Body of pancreas (tissue), 4 donors: Measurements from ENCODE around the gene KRT78.

Experiments
- CTCF ChIP-seq, 7 experiments: fragments of 450-650 bp in 4 of 7; fragments of 200-600 bp in 3 of 7; sonication (generic) in 3 of 7; IDR thresholded peaks; one replicate each; pipeline ENCODE4 v1.5.1; 2016 to 2019; ENCODE audit warnings: antibody characterized with exemption in 7 of 7
- POLR2A ChIP-seq, 3 donors: fragments of 450-650 bp; IDR thresholded peaks; one replicate each; pipeline ENCODE4 v1.6.1; 2016; ENCODE audit warnings: antibody characterized with exemption in 3 of 3, mild to moderate bottlenecking in 2 of 3

GRCh38 chr12:52862023-52862422 is 13.2 kb upstream of the KRT78 start:
- TF ChIP-seq POLR2A (IDR thresholded peaks at IDR 0.05) = no peak
- no peak for TF ChIP-seq CTCF (IDR thresholded peaks at IDR 0.05)
